GM21447 (cell line): ENCODE measurements around the gene CCDC178.
"Not testable (repeated sequence)": the region's sequence is repeated elsewhere in the genome, so short reads cannot be mapped to it uniquely, and the experiment has no call there.

ENCODE experiments used
- ATAC-seq: cut with Tn5 transposase; IDR thresholded peaks from one replicate; pipeline ENCODE4 v1.9.1; 2021; ENCODE audit not compliant: unreplicated experiment

CCDC178 gene

DNA sequence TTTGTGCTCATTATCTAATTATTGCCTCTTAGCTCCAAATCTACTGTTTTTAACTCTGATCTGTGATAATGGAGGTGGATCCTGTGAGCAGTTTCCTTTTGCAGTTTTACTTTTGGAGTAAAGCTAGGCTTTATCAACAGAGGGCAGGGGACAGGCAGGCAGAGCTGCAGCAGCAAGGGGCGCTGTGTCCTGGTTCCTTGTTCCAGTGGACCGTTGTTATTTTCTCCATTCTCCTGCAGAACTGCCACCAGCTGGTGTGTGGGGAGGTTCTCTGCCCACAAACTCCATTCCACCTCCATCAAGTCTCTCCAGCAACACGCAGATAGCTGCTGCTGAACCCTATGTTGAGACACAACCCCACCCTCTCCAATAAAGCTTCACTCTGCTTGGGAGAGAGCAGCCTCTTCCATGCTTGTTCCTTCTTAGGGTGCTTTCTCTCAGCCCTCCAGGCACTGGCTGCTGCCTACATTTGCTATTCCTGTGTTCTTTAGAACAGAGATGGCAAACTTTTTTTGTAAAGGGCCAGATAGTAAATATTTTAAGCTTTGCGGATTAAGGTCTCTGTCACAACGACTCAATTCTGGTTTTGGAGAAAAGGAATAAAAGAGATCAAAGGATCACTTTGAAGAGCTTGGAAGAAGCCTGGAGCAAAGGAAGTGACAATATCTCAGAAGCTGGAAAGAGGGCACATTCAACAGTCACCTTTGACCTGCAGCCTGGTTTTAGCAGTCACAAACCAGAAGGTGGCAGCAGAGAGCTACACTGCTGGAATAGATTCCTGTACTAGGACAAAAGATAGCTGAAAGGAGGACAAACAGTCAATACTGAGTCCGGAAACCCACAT lies 208.8 kb downstream of the CCDC178 start:
- peak; percentile 98 for ATAC-seq

DNA sequence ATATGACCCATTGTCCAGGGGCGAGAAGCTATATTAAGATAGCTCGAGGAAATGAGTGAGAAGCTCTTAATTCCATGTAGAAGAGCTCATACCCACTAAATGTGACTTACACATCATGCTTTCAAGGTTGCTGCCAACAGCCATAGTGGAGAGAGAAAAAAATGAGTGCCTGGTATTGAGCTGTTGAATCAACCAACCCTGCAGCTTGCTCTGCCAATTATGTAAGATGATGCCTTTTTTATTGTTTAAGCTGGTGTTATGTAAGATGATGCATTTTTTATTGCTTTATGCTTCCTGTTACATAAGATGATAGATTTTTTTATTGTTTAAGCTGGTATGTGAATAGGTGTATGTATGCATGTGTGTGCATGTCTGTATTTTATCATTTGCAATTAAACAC lies 228.2 kb downstream of the CCDC178 start:
- no peak for ATAC-seq

GRCh38 chr18:33210575-33211189 lies 229.8 kb downstream of the CCDC178 start:
- no peak for ATAC-seq

DNA sequence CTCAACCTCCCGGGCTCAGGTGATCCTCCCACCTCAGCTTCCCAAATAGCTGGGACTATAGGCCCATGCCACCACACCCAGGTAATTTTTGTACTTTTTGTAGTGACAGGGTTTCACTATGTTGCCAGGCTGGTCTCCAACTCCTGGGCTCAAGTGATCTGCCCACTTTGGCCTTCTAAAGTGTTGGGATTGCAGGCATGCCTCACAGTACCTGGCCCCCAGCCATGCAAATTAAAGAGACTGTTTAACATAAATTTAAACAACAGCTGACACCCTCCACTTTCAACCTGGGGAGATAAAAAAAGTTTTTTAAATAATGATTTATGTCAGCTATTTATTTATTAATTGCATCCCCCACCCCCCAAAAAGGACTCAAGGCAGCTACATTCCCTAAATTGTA lies 234.7 kb downstream of the CCDC178 start:
- no peak for ATAC-seq

DNA sequence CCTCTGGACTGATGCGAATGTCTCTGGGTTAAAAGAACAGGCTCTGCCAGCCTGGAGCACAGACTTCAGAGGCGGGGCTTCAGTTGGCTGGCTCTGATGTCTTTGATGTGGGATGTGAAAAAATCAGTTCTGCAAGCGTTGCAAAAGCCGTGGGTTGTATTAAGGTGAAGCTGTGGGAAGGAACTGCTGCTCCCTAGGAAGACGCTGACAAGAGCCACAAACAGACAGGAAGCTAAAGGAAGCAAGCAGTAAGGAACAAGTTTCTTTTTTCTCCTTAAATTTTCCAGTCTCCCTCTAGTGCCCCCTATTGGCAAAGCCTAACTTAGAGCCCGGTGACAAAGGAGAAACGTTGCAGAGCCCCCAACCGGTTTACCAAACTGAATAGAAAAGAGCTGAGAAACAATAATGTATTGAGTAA lies 239.0 kb downstream of the CCDC178 start:
- no peak for ATAC-seq

DNA sequence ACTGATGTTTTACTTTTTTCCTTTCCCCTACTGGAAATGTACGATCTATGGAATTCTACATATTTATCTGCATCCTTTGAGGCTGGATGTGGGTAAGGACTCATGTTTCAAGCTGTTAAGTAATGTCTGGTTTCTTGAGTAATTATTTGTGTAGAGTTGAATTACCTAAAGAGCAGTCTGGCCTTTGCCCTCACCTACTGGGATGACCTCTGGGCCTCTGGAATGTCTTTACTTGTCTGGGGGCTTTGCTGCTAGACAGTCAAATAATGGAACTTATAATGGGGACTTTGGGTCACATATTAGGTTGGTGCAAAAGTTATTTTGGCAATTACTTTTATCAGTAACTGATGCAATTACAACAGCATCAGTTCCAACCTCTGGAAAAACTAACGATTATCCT lies 244.7 kb downstream of the CCDC178 start:
- no peak for ATAC-seq

- ATAC-seq, result no peak
Measured at GRCh38 chr18:33194793-33195192, 245.7 kb downstream of the CCDC178 start.

DNA sequence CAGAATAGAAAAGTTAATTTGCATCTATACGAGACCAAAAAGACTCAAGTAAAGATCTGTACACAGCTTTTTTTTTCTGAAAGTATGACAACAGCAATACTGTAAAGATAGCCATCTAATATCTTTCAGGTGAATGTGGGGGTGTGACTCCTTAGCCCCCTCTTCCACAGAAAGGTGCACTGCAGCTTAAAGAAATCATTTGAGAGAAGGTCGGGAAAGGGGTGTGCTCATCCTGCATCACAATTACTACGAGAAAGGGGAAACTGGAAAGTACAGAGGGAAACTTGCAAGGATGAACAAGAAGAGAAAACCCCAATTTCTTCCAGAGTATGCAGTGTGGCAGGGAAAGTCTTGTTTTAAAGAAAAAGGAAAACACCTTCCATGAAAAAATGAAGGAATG lies 255.6 kb downstream of the CCDC178 start:
- ATAC-seq, result no peak

GRCh38 chr18:33184175-33184574 lies 256.3 kb downstream of the CCDC178 start:
- ATAC-seq, result no peak

DNA sequence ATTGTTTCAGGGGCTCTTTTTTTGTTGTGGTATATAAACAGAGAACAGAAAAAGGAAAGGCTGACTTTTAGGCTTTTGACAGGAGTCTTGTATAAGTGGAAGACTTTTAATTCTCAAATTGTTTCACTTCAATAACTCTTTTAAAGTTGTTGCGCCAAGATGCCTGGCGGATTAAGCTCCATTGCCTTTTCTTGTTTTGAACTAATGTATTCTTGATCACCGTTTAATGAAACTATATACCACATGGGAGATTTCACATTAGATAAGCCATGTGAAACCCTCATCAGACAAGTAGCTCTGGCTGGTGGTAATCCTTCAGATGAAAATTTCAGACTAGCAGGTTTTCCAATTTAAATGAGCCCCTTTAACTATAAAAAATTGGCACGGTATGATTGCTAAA lies 257.4 kb downstream of the CCDC178 start:
- no peak for ATAC-seq

DNA sequence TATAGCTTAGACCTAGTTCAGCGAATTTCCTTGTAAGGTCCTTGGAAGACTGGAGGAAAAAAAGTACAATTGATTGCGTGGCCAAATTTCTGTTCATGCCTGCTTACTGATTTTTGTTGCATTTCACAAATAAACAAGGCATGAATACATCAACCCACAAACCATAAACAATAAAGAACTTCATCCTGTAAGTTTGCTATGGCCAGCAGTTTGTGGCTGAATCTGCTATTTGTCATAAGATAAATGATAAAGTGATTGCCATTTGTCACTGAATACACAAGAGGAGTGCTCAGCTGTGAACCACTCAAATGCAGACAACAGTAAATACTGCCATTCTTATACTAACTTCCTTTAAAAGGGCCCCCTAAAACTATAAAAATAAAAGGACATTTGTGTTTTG lies 259.5 kb downstream of the CCDC178 start:
- no peak for ATAC-seq

GRCh38 chr18:33169218-33169617 lies 271.3 kb downstream of the CCDC178 start:
- ATAC-seq, result no peak

GRCh38 chr18:33164121-33164520 lies 276.4 kb downstream of the CCDC178 start:
- ATAC-seq, result not testable (repeated sequence)

DNA sequence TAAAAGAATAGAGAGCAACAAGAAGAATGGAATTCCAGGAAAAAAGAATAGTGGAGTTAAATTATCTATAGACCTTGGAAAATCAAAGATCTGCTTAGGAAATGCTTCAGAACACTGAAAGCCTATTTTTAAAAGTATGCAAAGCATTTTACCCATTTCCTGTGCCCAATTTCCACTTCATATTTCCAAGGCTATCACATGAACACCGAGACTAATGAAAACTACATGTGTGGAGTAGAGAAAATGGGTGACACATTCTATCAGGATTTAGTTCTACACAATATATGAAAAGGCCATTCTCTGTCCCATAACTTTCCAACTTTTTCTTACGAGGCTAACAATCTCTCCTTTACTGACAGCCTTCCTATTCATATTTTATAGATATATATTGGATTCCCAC lies 279.4 kb downstream of the CCDC178 start:
- ATAC-seq, result no peak

DNA sequence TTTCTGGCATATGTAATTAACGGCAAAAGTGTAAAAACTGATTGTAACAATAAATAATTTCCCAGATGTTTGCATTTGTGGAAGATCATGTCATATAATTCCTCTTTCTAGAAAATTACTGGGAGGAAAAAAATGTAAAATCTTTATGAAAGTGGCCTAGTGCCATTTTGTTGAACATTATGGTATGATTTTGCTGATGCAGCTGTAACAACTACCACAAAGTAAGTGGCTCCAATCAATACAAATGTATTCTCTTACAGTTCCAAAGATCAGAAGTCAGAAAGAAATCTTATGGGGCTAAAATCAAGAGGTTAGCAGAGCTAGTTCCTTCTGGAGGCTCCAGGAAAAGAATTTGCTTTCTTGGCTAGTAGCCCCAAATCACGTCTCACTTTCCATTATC lies 281.4 kb downstream of the CCDC178 start:
- ATAC-seq, result no peak

- no peak for ATAC-seq
Measured at GRCh38 chr18:33157893-33158292, 282.6 kb downstream of the CCDC178 start.

DNA sequence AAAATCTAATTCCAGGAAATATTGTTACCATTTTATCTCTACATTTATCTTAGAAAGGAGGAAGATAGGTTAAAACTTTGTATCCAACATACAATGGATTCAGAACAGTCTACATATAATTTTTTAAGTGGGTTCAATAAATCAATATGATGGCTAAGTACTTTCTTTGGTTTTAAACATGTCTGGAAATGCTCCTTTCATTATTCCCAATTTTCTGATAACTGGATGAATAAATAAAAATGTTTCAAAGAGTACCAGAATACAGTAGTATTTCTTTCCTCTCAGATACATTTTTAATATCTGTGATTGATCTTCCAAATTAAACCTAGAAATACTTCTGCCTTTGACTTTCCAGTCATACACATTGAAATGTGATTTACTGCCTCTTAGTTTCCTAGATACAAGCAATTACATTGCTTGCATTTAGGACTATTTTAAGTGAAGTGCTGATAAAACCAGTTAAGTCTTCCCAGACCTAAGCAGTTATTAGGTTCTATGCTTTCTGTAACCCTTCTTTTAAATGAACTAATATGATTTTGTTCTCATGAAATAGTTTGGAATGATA lies 283.5 kb downstream of the CCDC178 start:
- no peak for ATAC-seq

GRCh38 chr18:33154049-33154448 lies 286.5 kb downstream of the CCDC178 start:
- ATAC-seq, result no peak

DNA sequence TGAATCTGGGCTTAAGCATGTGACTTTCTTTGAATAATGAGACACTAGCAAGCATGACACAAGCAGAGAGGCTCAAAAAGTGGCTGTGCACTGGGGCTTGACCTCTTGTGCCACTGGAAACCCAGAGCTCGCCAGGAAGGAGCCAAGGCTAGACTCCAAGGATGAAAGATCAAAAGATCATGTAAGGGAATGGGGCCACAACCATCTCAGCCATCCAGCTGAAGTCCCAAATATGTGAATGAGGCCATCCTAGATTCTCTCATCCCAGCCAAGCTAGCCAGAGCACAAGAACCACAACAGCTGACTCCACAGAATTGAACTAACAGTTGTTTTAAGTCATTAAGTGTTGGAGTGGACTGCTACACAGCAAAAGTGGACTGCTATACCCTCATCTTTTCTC lies 288.1 kb downstream of the CCDC178 start:
- ATAC-seq, result no peak

- not testable (repeated sequence) for ATAC-seq
Measured at GRCh38 chr18:33147811-33148210, 292.7 kb downstream of the CCDC178 start.

GRCh38 chr18:33146014-33146413 lies 294.5 kb downstream of the CCDC178 start:
- ATAC-seq, result no peak

DNA sequence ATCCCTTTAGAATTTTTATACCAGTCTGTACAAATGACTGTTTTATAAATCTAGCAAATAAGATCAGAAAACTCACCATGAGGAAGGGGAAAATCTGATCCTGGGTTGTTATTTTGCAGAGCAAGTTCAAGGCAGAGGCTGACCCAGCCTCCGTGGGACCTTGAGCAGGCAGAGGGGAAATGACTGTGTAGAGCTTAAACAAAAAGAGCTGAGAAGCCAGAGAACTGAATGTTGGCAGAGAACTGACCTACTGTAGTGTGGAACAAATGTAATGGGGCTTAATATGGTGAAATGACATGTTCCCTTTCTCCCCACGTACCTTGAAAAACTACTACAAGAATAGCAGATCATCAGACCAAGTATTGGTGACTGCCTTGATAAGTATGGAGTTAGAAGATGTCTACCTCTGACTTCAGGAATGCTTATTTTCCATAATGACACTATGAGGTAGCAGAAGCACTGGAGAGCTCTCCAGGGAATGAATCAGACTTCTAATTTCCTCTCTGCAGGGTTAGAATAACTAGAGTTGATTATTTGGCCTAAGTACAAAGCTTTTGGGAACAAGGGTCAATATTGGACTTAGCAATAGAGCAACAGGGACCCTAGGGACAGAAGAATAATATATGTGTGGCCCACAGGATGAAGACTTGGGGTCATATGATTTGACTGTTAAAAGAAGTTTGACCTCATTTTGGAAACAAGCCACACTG lies 304.4 kb downstream of the CCDC178 start:
- ATAC-seq, result no peak
